Hepatocyte (in vitro differentiated cells): ENCODE measurements around the gene METRN. TPM values are rescaled to one million over a fixed set of nuclear protein-coding genes. Genes with fewer than 3 reads are reported as not detected.

Source experiments
- DNase-seq: peaks from one replicate; pipeline ENCODE4 v3.0.0-alpha.2; 2016; ENCODE audit warnings: low spot score
- H2AFZ ChIP-seq: fragments of 200-600 bp; sonication (generic); 2 replicates; pipeline ENCODE4 v1.6.0; 2016; ENCODE audit warnings: antibody characterized with exemption, mild to moderate bottlenecking
- H3K27ac ChIP-seq: fragments of 200-600 bp; sonication (generic); 2 replicates; pipeline ENCODE4 v1.5.1; 2016; ENCODE audit warnings: mild to moderate bottlenecking
- H3K27me3 ChIP-seq: fragments of 200-600 bp; sonication (generic); 2 replicates; pipeline ENCODE4 v1.6.1; 2016
- H3K36me3 ChIP-seq: fragments of 200-600 bp; sonication (generic); replicated peaks from 2 replicates; pipeline ENCODE4 v1.5.1; 2016; ENCODE audit warnings: low read depth; ENCODE audit not compliant: insufficient read depth
- H3K4me1 ChIP-seq: fragments of 200-600 bp; sonication (generic); 2 replicates; pipeline ENCODE4 v1.5.1; 2016; ENCODE audit warnings: mild to moderate bottlenecking, moderate library complexity; ENCODE audit not compliant: insufficient read depth
- H3K4me2 ChIP-seq: fragments of 200-600 bp; sonication (generic); 2 replicates; pipeline ENCODE4 v1.6.0; 2016
- H3K4me3 ChIP-seq: fragments of 200-600 bp; sonication (generic); 2 replicates; pipeline ENCODE4 v1.5.1; 2016; ENCODE audit warnings: mild to moderate bottlenecking
- H3K79me2 ChIP-seq: fragments of 200-600 bp; sonication (generic); 2 replicates; pipeline ENCODE4 v1.6.0; 2017; ENCODE audit warnings: mild to moderate bottlenecking
- H3K9me2 ChIP-seq: fragments of 200-600 bp; sonication (generic); replicated peaks from 2 replicates; pipeline ENCODE4 v1.6.0; 2017; ENCODE audit warnings: mild to moderate bottlenecking; ENCODE audit not compliant: insufficient read depth
- H3K9me3 ChIP-seq: fragments of 200-600 bp; sonication (generic); 2 replicates; pipeline ENCODE4 v1.5.1; 2016; ENCODE audit warnings: low read depth, mild to moderate bottlenecking
- H4K20me1 ChIP-seq: fragments of 200-600 bp; sonication (generic); 2 replicates; pipeline ENCODE4 v1.6.0; 2016; ENCODE audit warnings: mild to moderate bottlenecking; ENCODE audit not compliant: insufficient read depth, poor library complexity, severe bottlenecking
- EZH2 ChIP-seq: fragments of 200-600 bp; sonication (generic); IDR thresholded peaks from 2 replicates; pipeline ENCODE4 v1.6.1; 2016; ENCODE audit warnings: antibody characterized with exemption, mild to moderate bottlenecking, borderline replicate concordance
- EZH2phosphoT487 ChIP-seq: fragments of 200-600 bp; sonication (generic); IDR thresholded peaks from one replicate; pipeline ENCODE4 v1.6.1; 2018; ENCODE audit warnings: antibody characterized with exemption, mild to moderate bottlenecking, low read depth, moderate library complexity; ENCODE audit not compliant: unreplicated experiment, severe bottlenecking
- WGBS: methylation state at CpG from one replicate; pipeline ENCODE4 v1.1.6; 2016; ENCODE audit warnings: low lambda C conversion rate; ENCODE audit errors: missing lambda C conversion rate; 5-methylcytosine and 5-hydroxymethylcytosine counted together
- polyA plus RNA-seq: library from polyadenylated mRNA; unstranded; fragments of >200 nt; fragmentation: Nextera tagmentation; extraction: Ambion mirVana; gene quantifications from 2 replicates; pipeline ENCODE4 v1.2.1, GENCODE V29; 2016
- total RNA-seq: library from RNA; depleted of rRNA; stranded (reverse); fragments of >200 nt; gene quantifications from 2 replicates; pipeline ENCODE4 v1.2.3, GENCODE V29; 2014
- TF ChIP-seq, protein P1 (sequence below): fragments of 200-600 bp; sonication (generic); IDR thresholded peaks from 2 replicates; pipeline ENCODE4 v1.5.1; 2016; ENCODE audit warnings: antibody characterized with exemption, mild to moderate bottlenecking; ENCODE audit not compliant: poor library complexity

METRN gene
- total and polyA plus RNA-seq, 2 experiments from 2014 or later: 22.7 to 68.1 TPM

GRCh38 chr16:709566-710499 is 5.1 kb upstream of the METRN start:
- Histone ChIP-seq H3K36me3 (no peaks in the 10 kb centered on the region), H3K27ac (no peak overlapping the region), H3K9me2 (no peaks in the 10 kb centered on the region), H4K20me1 (no peaks in the 10 kb centered on the region), H3K4me1 (peaks cover 3% of the 10 kb centered on the region), H3K27me3 (peaks cover 54% of the 10 kb centered on the region), H3K79me2 (no peaks in the 10 kb centered on the region), H3K9me3 (no peaks in the 10 kb centered on the region), H3K4me3 (no peak overlapping the region), H2AFZ (no peak overlapping the region), H3K4me2 (no peak overlapping the region)
- peak; percentile 71 for DNase-seq
- 42% methylated on average over 30 of the region's 30 CpGs for WGBS
- TF ChIP-seq EZH2: no peak
- no peak for TF ChIP-seq EZH2phosphoT487
- TF ChIP-seq, protein P1, sequence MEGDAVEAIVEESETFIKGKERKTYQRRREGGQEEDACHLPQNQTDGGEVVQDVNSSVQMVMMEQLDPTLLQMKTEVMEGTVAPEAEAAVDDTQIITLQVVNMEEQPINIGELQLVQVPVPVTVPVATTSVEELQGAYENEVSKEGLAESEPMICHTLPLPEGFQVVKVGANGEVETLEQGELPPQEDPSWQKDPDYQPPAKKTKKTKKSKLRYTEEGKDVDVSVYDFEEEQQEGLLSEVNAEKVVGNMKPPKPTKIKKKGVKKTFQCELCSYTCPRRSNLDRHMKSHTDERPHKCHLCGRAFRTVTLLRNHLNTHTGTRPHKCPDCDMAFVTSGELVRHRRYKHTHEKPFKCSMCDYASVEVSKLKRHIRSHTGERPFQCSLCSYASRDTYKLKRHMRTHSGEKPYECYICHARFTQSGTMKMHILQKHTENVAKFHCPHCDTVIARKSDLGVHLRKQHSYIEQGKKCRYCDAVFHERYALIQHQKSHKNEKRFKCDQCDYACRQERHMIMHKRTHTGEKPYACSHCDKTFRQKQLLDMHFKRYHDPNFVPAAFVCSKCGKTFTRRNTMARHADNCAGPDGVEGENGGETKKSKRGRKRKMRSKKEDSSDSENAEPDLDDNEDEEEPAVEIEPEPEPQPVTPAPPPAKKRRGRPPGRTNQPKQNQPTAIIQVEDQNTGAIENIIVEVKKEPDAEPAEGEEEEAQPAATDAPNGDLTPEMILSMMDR: no peak

DNA sequence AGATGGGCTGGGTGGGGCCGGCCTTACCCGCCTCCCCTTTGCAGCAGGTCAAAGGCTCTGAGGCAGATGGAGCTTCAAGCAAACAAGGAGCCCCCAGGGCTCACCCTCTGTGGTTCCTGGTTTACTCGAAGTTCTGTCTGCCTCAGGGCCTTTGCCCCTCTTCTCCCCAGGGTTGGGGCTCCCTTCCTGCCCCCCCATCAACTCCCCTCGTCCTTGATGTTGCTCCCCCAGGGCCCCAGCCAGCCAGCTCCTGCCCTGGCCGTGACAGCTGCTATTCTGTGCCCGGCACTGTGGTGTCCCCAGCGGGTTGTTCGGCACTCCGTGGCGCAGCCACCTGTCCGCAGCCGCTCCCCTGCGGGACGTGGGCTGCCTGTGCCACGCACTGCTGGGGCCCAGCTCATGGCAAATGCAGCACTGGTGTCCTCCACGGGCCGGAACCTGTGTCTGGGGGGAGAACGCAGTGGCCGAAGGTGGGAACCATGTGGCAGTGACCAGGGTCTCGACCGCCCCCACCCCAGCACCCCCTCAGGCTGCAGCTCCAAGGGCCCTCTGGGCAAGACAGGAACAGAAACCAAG is 4.3 kb upstream of the METRN start:
- WGBS: 86% methylated on average over 21 of the region's 21 CpGs
- H3K27ac ChIP-seq: no peak overlapping the region
- no peak for DNase-seq

DNA sequence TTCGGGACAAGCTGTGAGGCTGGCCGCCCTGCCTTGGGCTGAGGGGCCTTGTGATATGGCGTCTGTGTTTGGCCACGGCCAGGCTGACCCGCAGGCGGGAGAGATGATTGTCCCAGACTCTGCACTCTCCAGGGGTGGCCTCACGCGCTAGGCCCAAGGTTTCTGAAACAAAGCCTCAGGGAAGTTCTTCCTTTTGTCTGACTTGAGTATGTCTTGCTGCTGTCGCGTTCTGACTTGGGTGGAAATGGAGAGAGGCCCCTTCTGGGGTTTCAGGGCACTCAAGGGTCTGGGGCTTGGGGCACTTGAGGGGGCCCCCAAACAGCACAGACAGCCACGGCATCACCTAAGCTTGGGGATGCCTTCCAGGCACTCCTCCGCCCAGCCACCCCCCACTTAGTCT is 3.8 kb upstream of the METRN start:
- Histone ChIP-seq H3K4me3 (no peak overlapping the region), H3K27ac (no peak overlapping the region), H3K27me3 (peaks cover 52% of the 10 kb centered on the region), H3K36me3 (no peaks in the 10 kb centered on the region), H3K4me1 (peaks cover 10% of the 10 kb centered on the region), H3K79me2 (no peaks in the 10 kb centered on the region), H4K20me1 (no peaks in the 10 kb centered on the region), H3K9me3 (no peaks in the 10 kb centered on the region), H3K4me2 (no peak overlapping the region), H2AFZ (no peak overlapping the region), H3K9me2 (no peaks in the 10 kb centered on the region)
- no peak for DNase-seq
- TF ChIP-seq, protein P1: no peak
- TF ChIP-seq EZH2phosphoT487 (no peak), EZH2 (no peak)
- 84% methylated on average over 12 of the region's 12 CpGs for WGBS

More for the DNA sequence above, 4.3 kb upstream of the METRN start:
- no peaks in the 10 kb centered on the region for H3K9me2 ChIP-seq
- H3K4me3 ChIP-seq: no peak overlapping the region
- H4K20me1 ChIP-seq: no peaks in the 10 kb centered on the region
- peaks cover 6% of the 10 kb centered on the region for H3K4me1 ChIP-seq
- no peaks in the 10 kb centered on the region for H3K79me2 ChIP-seq
- no peaks in the 10 kb centered on the region for H3K9me3 ChIP-seq
- no peak overlapping the region for H3K4me2 ChIP-seq
- H3K36me3 ChIP-seq: no peaks in the 10 kb centered on the region
- H3K27me3 ChIP-seq: peaks cover 51% of the 10 kb centered on the region
- no peak overlapping the region for H2AFZ ChIP-seq
- no peak for TF ChIP-seq EZH2
- TF ChIP-seq EZH2phosphoT487: no peak
- TF ChIP-seq, protein P1: no peak
